Adrenal gland (tissue), 5 donors: ENCODE measurements around the gene RASA3.

Source experiments
- POLR2A ChIP-seq, 2 donors: fragments of 450-650 bp; IDR thresholded peaks; one replicate each; pipeline ENCODE4 v1.6.1; 2017; ENCODE audit warnings: antibody characterized with exemption in 2 of 2, mild to moderate bottlenecking in 2 of 2, moderate library complexity in 1 of 2
- TF ChIP-seq, protein P1 (sequence below), 6 experiments: fragments of 450-650 bp in 4 of 6; fragments of 200-600 bp in 2 of 6; sonication (generic) in 1 of 6; IDR thresholded peaks; 1 replicate in 5 of 6; 2 replicates in 1 of 6; pipeline versions ENCODE4 v1.5.1 to v1.8.0; 2016 to 2021; ENCODE audit warnings: antibody characterized with exemption in 6 of 6, mild to moderate bottlenecking in 2 of 6, moderate library complexity in 1 of 6
- donor health status: DM: no; HTN: no; CAD: no.

DNA sequence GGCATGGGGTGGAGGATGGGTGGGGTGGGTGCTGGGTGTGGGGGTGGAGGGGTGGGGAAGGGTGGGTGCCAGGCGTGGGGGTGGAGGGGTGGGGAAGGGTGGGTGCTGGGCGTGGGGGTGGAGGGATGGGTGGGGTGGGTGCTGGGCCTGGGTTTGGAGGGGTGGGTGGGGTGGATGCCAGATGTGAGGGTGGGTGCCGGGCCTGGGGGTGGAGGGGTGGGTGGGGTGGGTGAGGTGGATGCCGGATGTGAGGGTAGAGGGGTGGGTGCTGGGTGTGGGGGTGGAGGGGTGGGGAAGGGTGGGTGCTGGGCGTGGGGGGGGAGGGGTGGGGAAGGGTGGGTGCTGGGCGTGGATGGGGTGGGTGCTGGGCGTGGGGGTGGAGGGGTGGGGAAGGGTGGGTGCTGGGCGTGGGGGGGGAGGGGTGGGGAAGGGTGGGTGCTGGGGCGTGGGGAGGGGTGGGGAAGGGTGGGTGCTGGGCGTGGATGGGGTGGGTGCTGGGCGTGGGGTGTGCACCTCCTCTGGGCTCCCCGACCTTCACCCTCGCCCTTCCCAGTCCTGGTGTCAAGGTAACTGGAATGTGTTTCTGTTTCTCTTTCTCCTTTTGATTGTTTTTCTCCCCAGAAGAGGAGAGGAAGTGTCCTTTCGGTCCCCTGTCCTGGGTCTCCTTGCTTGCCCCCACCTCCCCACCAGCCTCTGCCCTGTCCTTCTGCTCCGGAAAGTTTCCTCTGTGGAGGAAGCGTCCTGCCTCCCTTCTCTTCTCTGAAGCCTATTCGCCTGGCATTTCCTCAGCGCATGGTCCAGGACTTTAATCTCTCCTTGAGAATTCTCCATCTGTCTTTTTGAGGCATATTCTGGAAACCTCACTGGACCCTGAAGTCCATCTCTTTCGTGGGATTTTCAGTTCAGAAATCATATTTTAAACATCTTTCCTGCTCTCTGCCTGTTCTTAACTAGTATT is 23.8 kb upstream of the RASA3 start:
- TF ChIP-seq, protein P1, sequence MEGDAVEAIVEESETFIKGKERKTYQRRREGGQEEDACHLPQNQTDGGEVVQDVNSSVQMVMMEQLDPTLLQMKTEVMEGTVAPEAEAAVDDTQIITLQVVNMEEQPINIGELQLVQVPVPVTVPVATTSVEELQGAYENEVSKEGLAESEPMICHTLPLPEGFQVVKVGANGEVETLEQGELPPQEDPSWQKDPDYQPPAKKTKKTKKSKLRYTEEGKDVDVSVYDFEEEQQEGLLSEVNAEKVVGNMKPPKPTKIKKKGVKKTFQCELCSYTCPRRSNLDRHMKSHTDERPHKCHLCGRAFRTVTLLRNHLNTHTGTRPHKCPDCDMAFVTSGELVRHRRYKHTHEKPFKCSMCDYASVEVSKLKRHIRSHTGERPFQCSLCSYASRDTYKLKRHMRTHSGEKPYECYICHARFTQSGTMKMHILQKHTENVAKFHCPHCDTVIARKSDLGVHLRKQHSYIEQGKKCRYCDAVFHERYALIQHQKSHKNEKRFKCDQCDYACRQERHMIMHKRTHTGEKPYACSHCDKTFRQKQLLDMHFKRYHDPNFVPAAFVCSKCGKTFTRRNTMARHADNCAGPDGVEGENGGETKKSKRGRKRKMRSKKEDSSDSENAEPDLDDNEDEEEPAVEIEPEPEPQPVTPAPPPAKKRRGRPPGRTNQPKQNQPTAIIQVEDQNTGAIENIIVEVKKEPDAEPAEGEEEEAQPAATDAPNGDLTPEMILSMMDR (IDR thresholded peaks at IDR 0.05): no peak
- TF ChIP-seq POLR2A (IDR thresholded peaks at IDR 0.05): no peak
